IMR-90 (cell line): ENCODE results near the gene ZNF627. TPM values are rescaled to one million over a fixed set of nuclear protein-coding genes. Genes with fewer than 3 reads are reported as not detected.

ENCODE experiments used
- ATAC-seq: fragments of 200-7000 bp; cut with Tn5 transposase; 2 replicates; pipeline ENCODE4 v1.9.1; 2020; ENCODE audit warnings: low read depth, mild to moderate bottlenecking, moderate library complexity
- BruUV-seq: library from RNA; stranded (reverse); fragments of 400-500 nt; replicated peaks from 2 replicates; lab custom pipeline; 2021; lab: Mats Ljungman, UMichigan
- CTCF ChIA-PET: fragments of 300-600 bp; formaldehyde crosslinking; extraction: SDS; loops from one replicate; lab custom pipeline; 2021; ENCODE audit warnings: antibody characterized with exemption; lab: Yijun Ruan, JAX
- POLR2A ChIA-PET: fragments of 300-600 bp; sonication (Branson Sonifier 250); formaldehyde crosslinking; loops from one replicate; lab custom pipeline; 2022; ENCODE audit warnings: antibody characterized with exemption; ENCODE audit not compliant: unreplicated experiment; lab: Charles Lee
- DNase-seq: peaks from one replicate; pipeline ENCODE4 v3.0.0; 2013
- H2AFZ ChIP-seq: replicated peaks from 2 replicates; pipeline ENCODE3; 2013; ENCODE audit warnings: low read length, mild to moderate bottlenecking; ENCODE audit not compliant: poor library complexity
- H2AK5ac ChIP-seq: 2 replicates; pipeline ENCODE4 v1.6.1; 2013; ENCODE audit warnings: low read depth, low read length, inconsistent platforms
- H2AK9ac ChIP-seq: replicated peaks from 2 replicates; pipeline ENCODE3; 2013; ENCODE audit warnings: mild to moderate bottlenecking, low read depth, low read length, moderate library complexity; ENCODE audit not compliant: poor library complexity
- H2BK120ac ChIP-seq: 2 replicates; pipeline ENCODE4 v1.6.1; 2013; ENCODE audit warnings: low read depth, low read length, inconsistent platforms
- H2BK15ac ChIP-seq: 3 replicates; pipeline ENCODE4 v1.6.1; 2013; ENCODE audit warnings: low read depth, low read length, inconsistent platforms
- H2BK20ac ChIP-seq: 2 replicates; pipeline ENCODE4 v1.6.1; 2013; ENCODE audit warnings: low read depth, mild to moderate bottlenecking, inconsistent platforms, low read length, moderate library complexity
- H2BK5ac ChIP-seq: 2 replicates; pipeline ENCODE4 v1.6.1; 2013; ENCODE audit warnings: mild to moderate bottlenecking, low read depth, low read length, inconsistent platforms; ENCODE audit not compliant: poor library complexity, severe bottlenecking
- H3K14ac ChIP-seq: replicated peaks from 2 replicates; pipeline ENCODE4 v1.6.1; 2013; ENCODE audit warnings: low read depth, low read length, inconsistent platforms
- H3K18ac ChIP-seq: 2 replicates; pipeline ENCODE4 v1.6.1; 2013; ENCODE audit warnings: low read depth, low read length, control low read depth
- H3K23ac ChIP-seq: 2 replicates; pipeline ENCODE4 v1.6.1; 2013; ENCODE audit warnings: low read depth, low read length, inconsistent platforms
- H3K27ac ChIP-seq: 2 replicates; pipeline ENCODE4 v1.5.1; 2013; ENCODE audit warnings: mild to moderate bottlenecking, control low read depth, low read length; ENCODE audit not compliant: insufficient read depth
- H3K27me3 ChIP-seq: 2 replicates; pipeline ENCODE4 v1.6.1; 2013; ENCODE audit warnings: low read length; ENCODE audit not compliant: control insufficient read depth, insufficient read depth
- H3K36me3 ChIP-seq: 2 replicates; pipeline ENCODE4 v1.6.1; 2013; ENCODE audit warnings: low read length, mixed read lengths; ENCODE audit not compliant: control insufficient read depth, insufficient read depth
- H3K4ac ChIP-seq: 2 replicates; pipeline ENCODE4 v1.6.1; 2013; ENCODE audit warnings: low read depth, low read length, inconsistent platforms
- H3K4me1 ChIP-seq: 2 replicates; pipeline ENCODE4 v1.6.1; 2013; ENCODE audit warnings: low read length, mixed read lengths; ENCODE audit not compliant: control insufficient read depth, insufficient read depth
- H3K4me2 ChIP-seq: 2 replicates; pipeline ENCODE4 v1.6.1; 2013; ENCODE audit warnings: low read depth, mild to moderate bottlenecking, control low read depth, low read length, moderate library complexity
- H3K4me3 ChIP-seq: 2 replicates; pipeline ENCODE4 v1.5.1; 2013; ENCODE audit warnings: low read depth, mild to moderate bottlenecking, control low read depth, low read length, moderate library complexity; ENCODE audit not compliant: insufficient read depth
- H3K56ac ChIP-seq: 2 replicates; pipeline ENCODE4 v1.6.1; 2013; ENCODE audit warnings: low read length, inconsistent platforms; ENCODE audit not compliant: insufficient read depth; ENCODE audit errors: extremely low read depth
- H3K79me1 ChIP-seq, 2 experiments: 2 replicates each; pipeline ENCODE4 v1.6.1; 2013; ENCODE audit warnings: low read length in 2 of 2, inconsistent platforms in 1 of 2, low read depth in 1 of 2
- H3K9ac ChIP-seq: 2 replicates; pipeline ENCODE4 v1.6.1; 2013; ENCODE audit warnings: low read depth, low read length, control low read depth
- H3K9me1 ChIP-seq: 2 replicates; pipeline ENCODE4 v1.6.1; 2013; ENCODE audit warnings: low read length, inconsistent platforms; ENCODE audit not compliant: insufficient read depth
- H3K9me3 ChIP-seq: 2 replicates; pipeline ENCODE4 v1.6.1; 2013; ENCODE audit warnings: low read length; ENCODE audit not compliant: control insufficient read depth, insufficient read depth
- H4K20me1 ChIP-seq: 2 replicates; pipeline ENCODE4 v1.6.1; 2013; ENCODE audit warnings: low read length, inconsistent platforms; ENCODE audit not compliant: insufficient read depth
- H4K5ac ChIP-seq: 2 replicates; pipeline ENCODE4 v1.6.1; 2013; ENCODE audit warnings: mild to moderate bottlenecking, low read depth, low read length, control low read depth
- H4K8ac ChIP-seq, 2 experiments: 2 replicates each; pipeline ENCODE4 v1.6.1; 2013; ENCODE audit warnings: low read depth in 2 of 2, low read length in 2 of 2, control low read depth in 1 of 2, inconsistent platforms in 1 of 2
- H4K91ac ChIP-seq: 2 replicates; pipeline ENCODE4 v1.6.1; 2013; ENCODE audit warnings: low read depth, low read length, inconsistent platforms; ENCODE audit not compliant: insufficient read depth
- BHLHE40 ChIP-seq: fragments of 150-350 bp; IDR thresholded peaks from 2 replicates; pipeline ENCODE4 v1.6.1; 2016; ENCODE audit warnings: mild to moderate bottlenecking, low read depth, low read length
- CEBPB ChIP-seq: IDR thresholded peaks from 2 replicates; pipeline ENCODE4 v1.6.1; 2012; ENCODE audit warnings: low read depth, low read length, improper control_type of control experiment
- CHD1 ChIP-seq: IDR thresholded peaks from 2 replicates; pipeline ENCODE4 v1.6.1; 2012; ENCODE audit warnings: low read depth, low read length, improper control_type of control experiment
- CTCF ChIP-seq: conservative IDR thresholded peaks from 2 replicates; pipeline ENCODE4 v1.5.1; 2012; ENCODE audit warnings: mild to moderate bottlenecking, low read depth, low read length, improper control_type of control experiment
- ELK1 ChIP-seq: fragments of 150-350 bp; IDR thresholded peaks from 2 replicates; pipeline ENCODE4 v1.6.1; 2016; ENCODE audit warnings: low read depth, mild to moderate bottlenecking, low read length, moderate library complexity, borderline replicate concordance
- FOS ChIP-seq: fragments of 150-350 bp; IDR thresholded peaks from 2 replicates; pipeline ENCODE4 v1.6.1; 2016; ENCODE audit warnings: low read depth, low read length
- MAZ ChIP-seq: IDR thresholded peaks from 2 replicates; pipeline ENCODE4 v1.6.1; 2012; ENCODE audit warnings: low read depth, mild to moderate bottlenecking, low read length, improper control_type of control experiment, moderate library complexity, borderline replicate concordance
- NFE2L2 ChIP-seq: fragments of 150-350 bp; IDR thresholded peaks from 2 replicates; pipeline ENCODE4 v1.6.1; 2016; ENCODE audit warnings: low read depth, mild to moderate bottlenecking, low read length
- POLR2A ChIP-seq: IDR thresholded peaks from 2 replicates; pipeline ENCODE4 v1.6.1; 2012; ENCODE audit warnings: mild to moderate bottlenecking, low read depth, low read length
- RFX5 ChIP-seq: IDR thresholded peaks from 2 replicates; pipeline ENCODE4 v1.8.0; 2012; ENCODE audit warnings: low read depth, mild to moderate bottlenecking, low read length, moderate library complexity
- SMC3 ChIP-seq: fragments of 150-350 bp; IDR thresholded peaks from 2 replicates; pipeline ENCODE4 v1.6.1; 2016; ENCODE audit warnings: low read depth, mild to moderate bottlenecking, antibody characterized with exemption, low read length, moderate library complexity
- WGBS, 2 experiments: methylation state at CpG; one replicate each; pipeline versions ENCODE4 v1.1.5 to v1.1.7; 2013; ENCODE audit warnings: missing lambda C conversion rate in 2 of 2; ENCODE audit not compliant: insufficient read length in 1 of 2; ENCODE audit errors: extremely low coverage in 2 of 2; 5-methylcytosine and 5-hydroxymethylcytosine counted together
- dilution Hi-C: fragments of 300-500 bp; cut with HindIII; formaldehyde crosslinking; loops from one replicate; pipeline ENCODE4 v1.14.3; 2018; ENCODE audit warnings: low sequenced_read_pairs; ENCODE audit not compliant: unreplicated experiment
- in situ Hi-C: fragments of 300-500 bp; cut with MboI; formaldehyde crosslinking; loops from 3 replicates; pipeline ENCODE4 v1.14.3; 2019; ENCODE audit warnings: low sequenced_read_pairs, inconsistent platforms, mixed read lengths
- intact Hi-C: fragments of 100-400 bp; cut with micrococcal nuclease; formaldehyde crosslinking; loops from 2 replicates; pipeline ENCODE4 v1.10.0; 2022
- polyA plus RNA-seq, 3 experiments: library from polyadenylated mRNA; depleted of rRNA; stranded (reverse); fragments of >200 nt; gene quantifications; 2 replicates each; pipeline ENCODE4 v1.2.3, GENCODE V29; 2012; ENCODE audit warnings: low replicate concordance in 1 of 3
- total RNA-seq: library from RNA; depleted of rRNA; stranded (reverse); fragments of >200 nt; gene quantifications from 2 replicates; pipeline ENCODE4 v1.2.3, GENCODE V29; 2012

ZNF627 gene
- total and polyA plus RNA-seq, 2 of the 4 experiments (the other 2 are of a cell fraction): 6.3 to 34.4 TPM

- no peak for TF ChIP-seq FOS
Observed at GRCh38 chr19:11617180-11618062, 20.1 kb downstream of the ZNF627 start (continued).

GRCh38 chr19:11620553-11620952 is 23.3 kb downstream of the ZNF627 start:
- Histone ChIP-seq H3K56ac (no peak overlapping the region), H2AK9ac (no peak overlapping the region), H3K4ac (no peak overlapping the region), H4K5ac (no peak overlapping the region), H3K27me3 (no peaks in the 10 kb centered on the region; the same call in 1 of the 2 replicates), H3K27ac (no peak overlapping the region), H3K36me3 (peaks cover 49% of the 10 kb centered on the region), H3K9ac (no peak overlapping the region), H3K9me1 (no peaks in the 10 kb centered on the region), H2BK15ac (no peak overlapping the region), H2AFZ (no peak overlapping the region), H3K4me3 (no peak overlapping the region), H4K20me1 (no peaks in the 10 kb centered on the region; the same call in 1 of the 2 replicates), H2BK20ac (no peak overlapping the region), H2BK5ac (no peak overlapping the region), H3K9me3 (peaks cover 34% of the 10 kb centered on the region), H3K79me1 (peaks cover 14 to 23% of the 10 kb centered on the region in 2 experiments), H3K23ac (no peak overlapping the region), H3K4me2 (no peak overlapping the region), H4K8ac (no peak overlapping the region), H2BK120ac (no peak overlapping the region), H3K18ac (no peak overlapping the region), H4K91ac (no peak overlapping the region), H2AK5ac (no peak overlapping the region), H3K4me1 (no peaks in the 10 kb centered on the region; the same call in 1 of the 2 replicates), H3K14ac (no peak overlapping the region)
- no peak for ATAC-seq
- in situ Hi-C loops: no loop called here
- TF ChIP-seq FOS (no peak), CEBPB (no peak), CHD1 (no peak), NFE2L2 (no peak), MAZ (no peak), CTCF (no peak), BHLHE40 (no peak), ELK1 (no peak), RFX5 (no peak), POLR2A (no peak), SMC3 (no peak)
- no peak for DNase-seq
- CTCF ChIA-PET: no interaction called here
- no TSS peak for BruUV-seq
- POLR2A ChIA-PET: no interaction called here
- intact Hi-C loops: no loop called here
- dilution Hi-C loops: no loop called here
- no CpG with 5 or more reads among the region's 4 CpGs for WGBS, 2 experiments
